OCI-LY1 (cell line): ENCODE data around the gene USP47.

ENCODE experiments used
- H2AFZ ChIP-seq: fragments of 200-600 bp; sonication (generic), shearing (Covaris generic); 2 replicates; pipeline ENCODE4 v1.6.0; 2014; ENCODE audit warnings: antibody characterized with exemption, mild to moderate bottlenecking, low read length
- H3F3A ChIP-seq: fragments of 200-600 bp; sonication (generic), shearing (Covaris generic); 2 replicates; pipeline ENCODE4 v1.6.0; 2014; ENCODE audit warnings: mild to moderate bottlenecking, antibody characterized with exemption, low read length, moderate library complexity; ENCODE audit not compliant: insufficient read depth
- H3K27ac ChIP-seq: fragments of 200-600 bp; sonication (generic); 2 replicates; pipeline ENCODE4 v1.5.1; 2014; ENCODE audit warnings: low read length, mixed run types, mild to moderate bottlenecking, low read depth; ENCODE audit not compliant: poor library complexity, severe bottlenecking
- H3K27me3 ChIP-seq: fragments of 200-600 bp; sonication (generic); 2 replicates; pipeline ENCODE4 v1.6.0; 2014; ENCODE audit warnings: antibody characterized with exemption, mild to moderate bottlenecking, low read length, moderate library complexity; ENCODE audit not compliant: insufficient read depth
- H3K36me3 ChIP-seq: fragments of 200-600 bp; sonication (generic); 2 replicates; pipeline ENCODE4 v1.6.1; 2014; ENCODE audit warnings: mild to moderate bottlenecking, antibody characterized with exemption, low read length, moderate library complexity, mixed read lengths; ENCODE audit not compliant: insufficient read depth
- H3K4me1 ChIP-seq: fragments of 200-600 bp; sonication (generic); 2 replicates; pipeline ENCODE4 v1.5.1; 2014; ENCODE audit warnings: mild to moderate bottlenecking, low read length, moderate library complexity; ENCODE audit not compliant: insufficient read depth, severe bottlenecking
- H3K4me2 ChIP-seq: fragments of 200-600 bp; sonication (generic), shearing (Covaris generic); 2 replicates; pipeline ENCODE4 v1.6.1; 2014; ENCODE audit warnings: low read length
- H3K4me3 ChIP-seq: fragments of 200-600 bp; sonication (generic); 2 replicates; pipeline ENCODE4 v1.5.1; 2014; ENCODE audit warnings: low read length, low read depth, mild to moderate bottlenecking, mixed read lengths; ENCODE audit not compliant: poor library complexity, severe bottlenecking
- H3K79me2 ChIP-seq: fragments of 200-600 bp; shearing (Covaris generic); 2 replicates; pipeline ENCODE4 v1.6.1; 2016; ENCODE audit warnings: mixed run types, low read length, mixed read lengths; ENCODE audit not compliant: insufficient read depth
- H3K9ac ChIP-seq: fragments of 200-600 bp; sonication (generic), shearing (Covaris generic); 2 replicates; pipeline ENCODE4 v1.6.1; 2014; ENCODE audit warnings: mild to moderate bottlenecking, low read length, mixed read lengths
- H3K9me2 ChIP-seq: fragments of 200-600 bp; sonication (generic), shearing (Covaris generic); 2 replicates; pipeline ENCODE4 v1.6.1; 2014; ENCODE audit warnings: low read depth, mild to moderate bottlenecking, low read length, mixed read lengths
- H3K9me3 ChIP-seq: fragments of 200-600 bp; shearing (Covaris generic); 2 replicates; pipeline ENCODE4 v1.6.1; 2014; ENCODE audit warnings: low read length, mixed read lengths
- H4K20me1 ChIP-seq: fragments of 200-600 bp; sonication (generic), shearing (Covaris generic); 2 replicates; pipeline ENCODE4 v1.6.0; 2016; ENCODE audit warnings: mild to moderate bottlenecking, low read length; ENCODE audit not compliant: insufficient read depth
- EZH2 ChIP-seq: fragments of 200-600 bp; sonication (generic), shearing (Covaris generic); IDR thresholded peaks from 2 replicates; pipeline ENCODE4 v1.8.0; 2017; ENCODE audit warnings: borderline replicate concordance, mixed run types, mild to moderate bottlenecking, antibody characterized with exemption, low read length, moderate library complexity, mixed read lengths
- TF ChIP-seq, protein P1 (sequence below): fragments of 200-600 bp; sonication (generic), shearing (Covaris generic); IDR thresholded peaks from 2 replicates; pipeline ENCODE4 v1.5.1; 2017; ENCODE audit warnings: mild to moderate bottlenecking, antibody characterized with exemption, low read length, moderate library complexity, mixed read lengths

Gene USP47

GRCh38 chr11:11813288-11813962, 28.3 kb upstream of the USP47 start:
- H3K4me3 ChIP-seq: no peak overlapping the region
- H3K4me1 ChIP-seq: no peaks in the 10 kb centered on the region
- H3K9me2 ChIP-seq: no peaks in the 10 kb centered on the region
- no peak overlapping the region for H3K27ac ChIP-seq
- H3K27me3 ChIP-seq: no peaks in the 10 kb centered on the region; the same call in 1 of the 2 replicates
- no peak overlapping the region for H3K4me2 ChIP-seq
- no peaks in the 10 kb centered on the region for H3F3A ChIP-seq
- no peaks in the 10 kb centered on the region for H3K79me2 ChIP-seq
- H3K9me3 ChIP-seq: no peaks in the 10 kb centered on the region
- no peak overlapping the region for H3K9ac ChIP-seq
- H3K36me3 ChIP-seq: no peaks in the 10 kb centered on the region
- H2AFZ ChIP-seq: no peak overlapping the region
- no peaks in the 10 kb centered on the region for H4K20me1 ChIP-seq
- no peak for TF ChIP-seq EZH2
- TF ChIP-seq, protein P1, sequence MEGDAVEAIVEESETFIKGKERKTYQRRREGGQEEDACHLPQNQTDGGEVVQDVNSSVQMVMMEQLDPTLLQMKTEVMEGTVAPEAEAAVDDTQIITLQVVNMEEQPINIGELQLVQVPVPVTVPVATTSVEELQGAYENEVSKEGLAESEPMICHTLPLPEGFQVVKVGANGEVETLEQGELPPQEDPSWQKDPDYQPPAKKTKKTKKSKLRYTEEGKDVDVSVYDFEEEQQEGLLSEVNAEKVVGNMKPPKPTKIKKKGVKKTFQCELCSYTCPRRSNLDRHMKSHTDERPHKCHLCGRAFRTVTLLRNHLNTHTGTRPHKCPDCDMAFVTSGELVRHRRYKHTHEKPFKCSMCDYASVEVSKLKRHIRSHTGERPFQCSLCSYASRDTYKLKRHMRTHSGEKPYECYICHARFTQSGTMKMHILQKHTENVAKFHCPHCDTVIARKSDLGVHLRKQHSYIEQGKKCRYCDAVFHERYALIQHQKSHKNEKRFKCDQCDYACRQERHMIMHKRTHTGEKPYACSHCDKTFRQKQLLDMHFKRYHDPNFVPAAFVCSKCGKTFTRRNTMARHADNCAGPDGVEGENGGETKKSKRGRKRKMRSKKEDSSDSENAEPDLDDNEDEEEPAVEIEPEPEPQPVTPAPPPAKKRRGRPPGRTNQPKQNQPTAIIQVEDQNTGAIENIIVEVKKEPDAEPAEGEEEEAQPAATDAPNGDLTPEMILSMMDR: no peak

DNA sequence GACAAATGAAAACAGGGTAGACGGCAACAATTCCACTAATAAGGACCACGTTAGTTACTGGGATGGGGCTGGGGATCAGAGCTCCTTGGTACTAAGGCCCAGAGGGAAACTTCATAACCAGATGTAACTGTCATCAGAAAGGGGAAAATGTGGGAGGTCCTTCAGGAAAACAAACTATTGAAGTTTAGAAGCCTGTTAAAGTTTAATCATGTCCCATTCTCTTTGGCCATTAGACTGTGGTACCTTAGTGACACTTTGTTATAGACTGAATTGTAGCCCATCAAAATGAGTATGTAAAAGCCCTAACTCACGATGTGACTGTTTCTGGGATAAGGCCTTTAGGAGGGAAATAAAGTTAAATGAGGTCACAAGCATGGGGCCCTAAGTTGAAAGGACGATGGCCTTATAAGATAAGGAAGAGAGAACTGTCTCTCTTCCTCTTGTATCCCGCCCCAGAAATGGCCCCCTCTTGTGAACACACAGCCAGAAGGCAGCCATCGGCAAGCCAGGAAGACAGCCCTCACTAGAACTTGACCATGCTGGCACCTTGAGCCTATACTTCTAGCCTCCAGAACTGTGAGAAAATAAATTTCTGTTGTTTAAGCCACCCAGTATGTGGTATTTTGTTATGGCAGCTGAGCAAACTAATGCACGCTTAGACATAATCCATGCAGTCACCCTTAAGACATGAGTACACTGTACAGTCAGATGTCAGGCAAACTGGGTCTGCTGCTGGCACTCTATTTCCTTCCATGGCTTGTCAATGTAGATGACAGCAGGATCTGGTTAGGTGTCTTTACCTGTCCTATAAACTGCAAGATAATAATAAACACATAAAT, 26.9 kb upstream of the USP47 start:
- Histone ChIP-seq H3K27ac (no peak overlapping the region), H2AFZ (no peak overlapping the region), H3K9me2 (no peaks in the 10 kb centered on the region), H3K9me3 (no peaks in the 10 kb centered on the region), H3F3A (no peaks in the 10 kb centered on the region), H3K79me2 (no peaks in the 10 kb centered on the region), H4K20me1 (no peaks in the 10 kb centered on the region), H3K27me3 (no peaks in the 10 kb centered on the region; the same call in 1 of the 2 replicates), H3K36me3 (no peaks in the 10 kb centered on the region), H3K9ac (no peak overlapping the region), H3K4me2 (no peak overlapping the region), H3K4me1 (no peaks in the 10 kb centered on the region), H3K4me3 (no peak overlapping the region)
- TF ChIP-seq, protein P1: no peak
- TF ChIP-seq EZH2: no peak

GRCh38 chr11:11816511-11817314, 25.1 kb upstream of the USP47 start:
- Histone ChIP-seq H3K36me3 (no peaks in the 10 kb centered on the region), H3K4me2 (no peak overlapping the region)

More at GRCh38 chr11:11816511-11817314, 25.1 kb upstream of the USP47 start:
- Histone ChIP-seq H2AFZ (no peak overlapping the region), H3F3A (no peaks in the 10 kb centered on the region), H3K27me3 (no peaks in the 10 kb centered on the region), H3K9me3 (no peaks in the 10 kb centered on the region), H3K9me2 (no peaks in the 10 kb centered on the region), H3K79me2 (no peaks in the 10 kb centered on the region), H4K20me1 (no peaks in the 10 kb centered on the region), H3K9ac (no peak overlapping the region), H3K4me1 (no peaks in the 10 kb centered on the region), H3K27ac (no peak overlapping the region), H3K4me3 (no peak overlapping the region)
- TF ChIP-seq EZH2: no peak
- TF ChIP-seq, protein P1: no peak
